Iris pigment epithelial cell (primary cell): ENCODE measurements around the gene BHLHE23.
A peak's percentile ranks its signal among the peaks of the same experiment; 100 is the strongest.

ENCODE experiments used
- DNase-seq: peaks from one replicate; pipeline ENCODE4 v3.0.0-alpha.2; 2011; ENCODE audit warnings: low read depth

BHLHE23 gene

GRCh38 chr20:63025534-63026331, 19.0 kb upstream of the BHLHE23 start:
- DNase-seq: peak; percentile 64

DNA sequence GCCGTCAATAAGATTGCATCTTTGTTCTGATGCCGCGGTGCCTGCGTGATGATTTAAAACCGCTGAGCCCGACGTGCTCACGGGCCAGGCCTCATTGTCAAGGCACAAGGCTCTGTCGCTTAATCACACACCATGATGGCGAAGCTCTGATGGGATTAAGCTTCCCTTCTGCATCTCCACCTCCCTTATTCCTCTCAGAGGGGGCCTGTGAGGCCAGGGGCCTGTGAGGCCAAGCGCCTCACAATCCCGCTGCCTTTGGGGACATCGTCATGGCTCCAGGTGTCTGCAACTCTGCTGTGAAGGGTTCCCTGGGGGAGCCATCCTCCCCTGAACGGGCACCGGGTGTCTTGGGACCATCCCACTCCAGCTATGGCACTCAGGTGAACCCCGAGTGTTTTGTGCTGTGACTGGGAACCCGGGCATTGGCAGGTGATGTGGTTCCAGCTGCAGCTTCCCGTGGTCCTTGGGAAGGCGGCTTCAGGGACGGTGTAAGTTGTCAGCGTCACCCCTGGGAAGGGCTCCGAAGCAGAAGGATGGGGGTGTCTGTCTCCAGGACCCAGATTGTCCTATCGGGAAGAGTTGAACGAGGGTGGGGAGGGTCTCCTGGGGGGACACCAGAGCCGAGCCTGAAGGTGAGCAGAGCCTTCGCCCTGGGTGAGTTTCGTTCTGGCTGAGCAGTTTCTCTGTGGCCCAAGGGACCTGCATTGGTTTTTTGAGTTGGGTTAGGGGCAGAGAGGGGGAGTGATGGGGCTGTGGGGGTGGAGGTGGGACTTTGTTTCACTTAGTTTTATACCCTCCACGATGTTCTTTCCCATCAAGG, 18.0 kb upstream of the BHLHE23 start:
- DNase-seq: no peak

DNA sequence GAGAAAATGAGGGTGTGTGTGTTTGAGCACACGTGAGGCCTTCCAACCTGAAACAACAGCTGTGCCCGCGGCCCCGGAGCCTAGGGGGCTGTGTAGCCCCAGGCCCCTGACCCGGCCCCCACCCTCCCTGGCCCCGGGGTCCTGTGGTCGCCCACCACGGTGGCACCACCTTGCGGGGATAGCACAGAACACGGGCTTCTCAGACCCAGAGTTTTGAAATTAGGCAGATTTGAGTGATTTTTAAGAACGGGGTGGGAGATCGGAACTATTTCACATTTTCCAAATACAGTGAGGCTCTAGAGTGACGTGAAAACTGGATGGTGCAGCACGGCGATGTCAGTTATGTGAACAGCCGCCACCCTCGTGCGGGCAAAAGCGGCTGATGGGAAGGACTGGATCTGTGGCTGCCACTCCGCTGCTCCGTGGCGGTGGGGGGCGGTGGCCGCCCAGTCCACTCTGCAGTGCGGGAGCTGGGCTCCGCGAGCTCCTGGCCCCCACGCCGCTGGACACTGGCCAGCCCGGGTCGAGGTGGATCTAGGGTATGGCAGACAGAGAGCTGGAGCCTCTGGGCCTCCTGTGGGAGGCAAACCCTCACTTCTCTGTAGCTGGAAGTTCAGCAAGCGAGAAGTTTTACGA, 17.3 kb upstream of the BHLHE23 start:
- DNase-seq: no peak

GRCh38 chr20:63023071-63023935, 16.5 kb upstream of the BHLHE23 start:
- DNase-seq: no peak

GRCh38 chr20:63022501-63022900, 15.7 kb upstream of the BHLHE23 start:
- no peak for DNase-seq

- no peak for DNase-seq
Measured at GRCh38 chr20:63021356-63022321, 14.9 kb upstream of the BHLHE23 start.

GRCh38 chr20:63020681-63021080, 13.9 kb upstream of the BHLHE23 start:
- DNase-seq: no peak

- DNase-seq: no peak
Measured at GRCh38 chr20:63017826-63018411, 11.2 kb upstream of the BHLHE23 start.

DNA sequence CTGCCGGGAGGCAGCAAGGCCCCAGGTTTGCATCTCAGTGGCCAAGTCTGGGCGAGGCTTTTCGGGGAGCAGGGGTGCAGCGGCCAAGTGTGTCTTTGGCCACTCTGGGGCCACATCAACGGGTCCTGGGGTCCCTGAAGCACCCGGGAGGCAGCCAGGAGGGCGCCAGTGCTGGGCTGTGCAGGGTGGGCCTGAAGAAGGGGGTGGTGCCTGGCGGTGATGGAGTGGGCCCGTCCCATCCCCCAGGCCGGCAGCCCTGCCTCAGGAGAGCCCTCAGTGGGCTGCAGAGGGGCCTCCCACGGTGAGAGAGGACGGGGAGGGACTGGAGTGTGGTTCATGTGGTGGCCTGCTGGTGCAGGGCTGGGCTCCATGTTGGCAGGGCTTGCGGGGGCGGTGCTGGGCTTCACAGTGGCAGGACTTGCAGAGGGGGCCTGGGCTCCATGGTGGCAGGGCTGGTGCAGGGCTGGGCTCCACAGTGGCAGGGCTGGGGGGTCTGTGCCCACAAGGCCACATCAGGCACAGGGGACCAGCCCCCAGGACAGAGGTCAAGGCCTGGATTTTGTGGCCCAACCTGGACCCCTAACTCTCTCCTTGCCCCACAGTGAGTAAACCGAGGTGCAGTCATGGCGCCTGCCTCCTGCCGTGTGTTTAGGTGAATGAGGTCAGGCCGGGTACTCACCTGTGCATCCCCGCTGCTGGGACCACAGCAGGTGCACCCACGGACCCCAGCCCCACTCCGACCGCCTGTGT, 10.5 kb upstream of the BHLHE23 start:
- DNase-seq: no peak

- no peak for DNase-seq
Measured at GRCh38 chr20:63016514-63017075, 9.8 kb upstream of the BHLHE23 start.

DNA sequence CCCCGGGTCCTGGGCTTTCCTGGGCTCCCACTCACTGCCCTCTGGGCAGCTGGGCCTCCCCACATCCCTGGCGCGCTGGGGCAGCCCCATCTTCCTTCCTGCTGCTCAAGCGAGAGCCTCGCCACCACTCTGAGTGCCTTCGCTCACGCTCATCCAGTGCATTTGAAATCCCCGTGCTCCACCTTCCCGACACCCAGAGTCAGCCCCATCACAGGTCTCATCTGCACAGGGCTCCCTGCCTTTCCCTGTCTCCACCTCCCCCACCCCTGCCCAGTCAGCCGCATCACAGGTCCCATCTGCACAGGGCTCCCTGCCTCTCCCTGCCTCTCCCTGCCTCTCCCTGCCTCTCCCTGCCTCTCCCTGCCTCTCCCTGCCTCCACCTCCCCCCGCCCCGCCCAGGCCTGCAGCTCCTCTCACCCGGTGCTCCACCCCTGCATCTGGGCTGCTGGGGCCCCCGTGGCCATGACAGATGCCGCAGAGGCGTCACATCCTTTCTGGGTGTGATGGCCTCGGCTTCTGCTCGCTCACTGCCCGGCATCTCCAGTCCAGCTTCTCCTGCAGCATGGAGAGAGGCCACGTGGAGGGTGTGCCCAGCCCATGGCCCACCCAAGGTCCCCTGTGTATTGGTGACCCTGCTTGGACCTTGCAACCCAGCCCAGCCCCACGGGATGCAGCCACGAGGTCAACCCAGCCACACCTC, 9.0 kb upstream of the BHLHE23 start:
- no peak for DNase-seq

GRCh38 chr20:63015147-63015661, 8.4 kb upstream of the BHLHE23 start:
- DNase-seq: no peak

DNA sequence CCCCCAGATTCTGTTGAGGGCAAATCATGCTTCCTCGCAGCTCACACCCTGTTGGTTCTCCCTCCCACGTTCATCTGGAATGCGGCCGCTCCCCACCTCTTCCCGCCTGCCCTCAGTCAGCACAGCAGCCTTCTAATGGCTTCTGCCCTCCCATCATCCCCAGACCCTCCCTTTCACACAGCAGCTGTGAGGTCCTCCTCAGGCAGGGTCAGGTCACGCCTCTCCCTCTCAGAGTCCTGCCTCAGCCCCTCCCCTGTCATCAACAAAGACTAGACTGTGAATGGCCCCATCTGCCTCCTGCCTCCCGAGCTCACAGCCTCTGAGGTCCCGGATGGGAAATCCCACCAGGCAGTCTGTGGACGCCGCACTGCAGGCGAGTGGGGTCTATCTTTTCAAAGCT, 7.9 kb upstream of the BHLHE23 start:
- no peak for DNase-seq

DNA sequence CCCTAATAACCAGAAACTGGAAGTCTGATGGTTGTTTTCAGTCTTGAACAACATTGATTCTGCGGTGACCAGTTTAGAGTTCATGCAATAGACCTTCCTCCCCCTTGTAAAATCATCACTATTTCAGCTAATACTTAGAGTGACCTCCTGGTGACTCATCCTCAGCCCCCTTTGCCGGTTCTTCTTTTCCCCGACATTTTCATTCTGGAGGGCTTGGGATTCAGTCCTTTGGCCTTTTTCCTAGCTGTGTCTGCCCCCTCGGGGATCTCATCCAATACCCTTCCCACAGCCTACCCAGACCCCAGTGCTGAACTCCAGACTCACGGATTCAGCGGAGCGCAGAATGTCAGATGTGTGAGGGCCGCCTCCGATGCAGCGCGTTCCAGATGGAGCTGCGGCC, 7.5 kb upstream of the BHLHE23 start:
- DNase-seq: no peak

DNA sequence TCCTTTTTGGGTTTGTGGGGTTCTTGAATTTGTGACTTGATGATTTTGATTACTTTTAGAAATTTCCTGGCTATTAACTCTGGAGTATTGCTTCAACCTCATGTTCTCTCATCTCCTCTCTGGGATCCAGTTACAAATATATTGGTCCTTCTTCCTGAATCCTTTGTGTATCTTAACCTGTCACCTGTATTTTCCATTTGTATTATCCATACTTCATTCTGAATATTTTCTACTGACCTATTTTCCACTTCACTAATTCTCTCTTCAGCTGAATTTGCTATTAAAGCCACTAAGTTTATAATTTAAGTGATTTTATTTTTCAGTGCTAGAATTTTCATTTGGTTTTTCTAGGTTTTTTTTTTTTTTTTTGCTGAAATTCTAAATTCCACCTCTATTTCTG, 6.4 kb upstream of the BHLHE23 start:
- no peak for DNase-seq

GRCh38 chr20:63011798-63012197, 5.0 kb upstream of the BHLHE23 start:
- peak; percentile 35 for DNase-seq

DNA sequence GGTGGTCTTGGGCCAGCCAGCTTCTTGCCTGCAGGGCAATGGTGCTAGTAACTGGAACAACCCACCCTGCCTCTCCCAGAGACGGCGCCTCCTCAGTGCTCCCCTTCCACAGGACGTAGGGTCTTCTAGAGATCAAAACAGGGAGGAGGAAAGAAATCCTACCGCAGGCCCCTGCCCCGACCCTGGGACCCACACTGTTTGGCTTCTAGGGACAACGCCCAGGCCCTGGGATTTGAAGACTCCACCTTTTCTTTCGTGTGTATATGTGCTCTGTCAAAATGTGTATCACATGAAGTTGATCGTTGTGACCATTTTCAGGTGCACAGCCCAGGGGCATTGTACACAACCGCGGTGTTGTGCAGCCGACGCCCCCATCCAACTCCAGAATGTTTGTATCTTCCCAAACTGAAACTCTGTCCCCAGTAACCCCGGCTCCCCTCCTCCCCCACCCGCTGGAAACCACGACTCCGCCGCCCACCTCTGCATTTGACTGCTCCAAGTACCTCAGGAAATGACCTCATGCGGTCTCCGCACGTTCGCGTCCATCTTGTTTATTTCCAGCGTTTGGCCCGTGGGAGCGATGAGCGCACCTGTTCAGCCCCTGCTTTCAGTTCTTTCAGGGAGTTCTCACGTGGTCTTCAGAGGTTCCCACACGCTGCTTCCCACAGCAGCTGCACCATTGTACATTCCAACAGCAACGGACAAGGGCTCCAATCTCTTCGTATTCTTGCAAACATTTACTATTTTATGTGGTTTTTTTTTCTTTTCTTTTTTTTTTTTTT, 3.4 kb upstream of the BHLHE23 start:
- peak; percentile 29 for DNase-seq
